ENCODE data around the gene RNF121.

Gene RNF121

GRCh38 chr11:72006309-72007088, 77.7 kb downstream of the RNF121 start:
- no peak overlapping the region for H3K4me3 ChIP-seq (ENCODE audit: low read depth, low read length)
- DNase-seq (ENCODE audit: low read depth), result no peak
- no peak for TF ChIP-seq CTCF (conservative IDR thresholded peaks at IDR 0.05; ENCODE audit: low read depth, low read length)

- no peak for TF ChIP-seq CTCF (conservative IDR thresholded peaks at IDR 0.05; ENCODE audit: low read depth, low read length)
- no peak overlapping the region for H3K4me3 ChIP-seq (ENCODE audit: low read depth, low read length)
- no peak for DNase-seq (ENCODE audit: low read depth)
These were observed 78.2 kb downstream of the RNF121 start for GRCh38 chr11:72007089-72007476.

GRCh38 chr11:72007587-72007986, 78.7 kb downstream of the RNF121 start:
- DNase-seq (ENCODE audit: low read depth), result no peak
- no peak for TF ChIP-seq CTCF (conservative IDR thresholded peaks at IDR 0.05; ENCODE audit: low read depth, low read length)
- H3K4me3 ChIP-seq (ENCODE audit: low read depth, low read length), result no peak overlapping the region

GRCh38 chr11:72008728-72009127, 79.9 kb downstream of the RNF121 start:
- DNase-seq (ENCODE audit: low read depth), result no peak
- no peak for TF ChIP-seq CTCF (conservative IDR thresholded peaks at IDR 0.05; ENCODE audit: low read depth, low read length)
- H3K4me3 ChIP-seq (ENCODE audit: low read depth, low read length), result no peak overlapping the region

- no peak overlapping the region for H3K4me3 ChIP-seq (ENCODE audit: low read depth, low read length)
- DNase-seq (ENCODE audit: low read depth), result no peak
- no peak for TF ChIP-seq CTCF (conservative IDR thresholded peaks at IDR 0.05; ENCODE audit: low read depth, low read length)
These were observed 80.3 kb downstream of the RNF121 start for GRCh38 chr11:72009156-72009555.

- TF ChIP-seq CTCF (conservative IDR thresholded peaks at IDR 0.05; ENCODE audit: low read depth, low read length), result no peak
- DNase-seq (ENCODE audit: low read depth), result no peak
- H3K4me3 ChIP-seq (ENCODE audit: low read depth, low read length), result no peak overlapping the region
These were observed 81.8 kb downstream of the RNF121 start for GRCh38 chr11:72010529-72011233.
